ENCODE measurements around the gene ANKRD50.

Gene ANKRD50

DNA sequence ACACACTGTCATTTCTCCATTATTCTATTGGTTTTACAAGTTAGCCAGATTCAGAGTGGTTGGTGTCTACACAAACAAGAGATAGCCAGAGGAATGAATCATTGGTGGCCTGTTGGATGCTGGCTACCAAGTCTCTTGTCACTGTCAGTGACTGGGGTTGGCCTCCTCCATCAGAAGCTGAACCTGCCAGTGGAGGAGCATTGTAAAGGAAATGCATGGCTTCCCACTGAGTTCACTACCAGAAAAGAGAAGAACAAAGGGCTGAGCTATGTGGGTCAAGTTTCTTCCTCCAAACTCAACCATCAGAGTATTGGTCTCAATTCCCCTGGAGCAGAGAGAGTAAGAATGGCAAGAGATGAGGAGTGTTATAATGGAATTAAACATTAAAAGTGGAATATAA lies 26.5 kb upstream of the ANKRD50 start:
- no peak for ATAC-seq
- TF ChIP-seq OSR1 (CRISPR knock-in tag; IDR thresholded peaks at IDR 0.05) (no peak), SNAI2 (CRISPR knock-in tag; IDR thresholded peaks at IDR 0.05) (no peak), ESRRG (CRISPR knock-in tag; IDR thresholded peaks at IDR 0.05) (no peak), TOX (CRISPR knock-in tag; IDR thresholded peaks at IDR 0.05; ENCODE audit: borderline replicate concordance) (no peak), GLIS3 (CRISPR knock-in tag; IDR thresholded peaks at IDR 0.05) (no peak), ZFP30 (CRISPR knock-in tag; IDR thresholded peaks at IDR 0.05) (no peak), TCF4 (CRISPR knock-in tag; IDR thresholded peaks at IDR 0.05; ENCODE audit: borderline replicate concordance) (no peak), CSRNP3 (CRISPR knock-in tag; IDR thresholded peaks at IDR 0.05) (no peak), TSHZ2 (CRISPR knock-in tag; IDR thresholded peaks at IDR 0.05) (no peak), CSDC2 (CRISPR knock-in tag; IDR thresholded peaks at IDR 0.05) (no peak), ZNF565 (CRISPR knock-in tag; conservative IDR thresholded peaks at IDR 0.05; ENCODE audit: low read depth) (no peak), ARNTL (CRISPR knock-in tag; IDR thresholded peaks at IDR 0.05; ENCODE audit: borderline replicate concordance, low read depth) (no peak), ZFP3 (CRISPR knock-in tag; IDR thresholded peaks at IDR 0.05) (no peak)
- TF ChIP-seq, protein P1, sequence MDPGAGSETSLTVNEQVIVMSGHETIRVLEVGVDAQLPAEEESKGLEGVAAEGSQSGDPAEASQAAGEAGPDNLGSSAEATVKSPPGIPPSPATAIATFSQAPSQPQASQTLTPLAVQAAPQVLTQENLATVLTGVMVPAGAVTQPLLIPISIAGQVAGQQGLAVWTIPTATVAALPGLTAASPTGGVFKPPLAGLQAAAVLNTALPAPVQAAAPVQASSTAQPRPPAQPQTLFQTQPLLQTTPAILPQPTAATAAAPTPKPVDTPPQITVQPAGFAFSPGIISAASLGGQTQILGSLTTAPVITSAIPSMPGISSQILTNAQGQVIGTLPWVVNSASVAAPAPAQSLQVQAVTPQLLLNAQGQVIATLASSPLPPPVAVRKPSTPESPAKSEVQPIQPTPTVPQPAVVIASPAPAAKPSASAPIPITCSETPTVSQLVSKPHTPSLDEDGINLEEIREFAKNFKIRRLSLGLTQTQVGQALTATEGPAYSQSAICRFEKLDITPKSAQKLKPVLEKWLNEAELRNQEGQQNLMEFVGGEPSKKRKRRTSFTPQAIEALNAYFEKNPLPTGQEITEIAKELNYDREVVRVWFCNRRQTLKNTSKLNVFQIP (CRISPR knock-in tag; IDR thresholded peaks at IDR 0.05; ENCODE audit: borderline replicate concordance, low read depth): no peak

GRCh38 chr4:124737619-124738018 lies 25.1 kb upstream of the ANKRD50 start:
- no peak for ATAC-seq

DNA sequence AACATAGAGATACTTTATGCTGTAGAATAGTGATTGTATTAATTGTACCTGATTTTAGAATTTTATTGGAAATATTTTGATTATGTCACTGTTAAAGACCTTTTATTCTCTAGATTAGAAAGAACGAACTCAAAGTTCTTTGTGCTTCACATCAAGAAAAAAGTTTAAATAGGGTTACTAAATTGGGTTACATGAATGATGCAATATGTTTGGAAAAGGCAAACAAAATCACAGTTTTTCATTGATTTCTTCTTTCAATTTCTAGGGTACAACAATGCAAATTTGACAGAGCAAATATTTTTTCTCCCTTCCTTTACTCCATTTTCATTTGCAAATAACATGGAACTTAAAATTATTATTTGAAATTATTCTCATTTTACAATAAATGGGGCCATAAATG lies 24.0 kb upstream of the ANKRD50 start:
- no peak for ATAC-seq
- TF ChIP-seq, protein P1 (CRISPR knock-in tag; IDR thresholded peaks at IDR 0.05; ENCODE audit: borderline replicate concordance, low read depth): no peak
- TF ChIP-seq ZNF8 (CRISPR knock-in tag; IDR thresholded peaks at IDR 0.05) (no peak), CSDC2 (CRISPR knock-in tag; IDR thresholded peaks at IDR 0.05) (no peak), ZNF70 (CRISPR knock-in tag; IDR thresholded peaks at IDR 0.05) (no peak), GLIS3 (CRISPR knock-in tag; IDR thresholded peaks at IDR 0.05) (no peak), ZFP30 (CRISPR knock-in tag; IDR thresholded peaks at IDR 0.05) (no peak), CSRNP3 (CRISPR knock-in tag; IDR thresholded peaks at IDR 0.05) (no peak), RARB (CRISPR knock-in tag; IDR thresholded peaks at IDR 0.05) (no peak), TSHZ2 (CRISPR knock-in tag; IDR thresholded peaks at IDR 0.05) (no peak), OSR1 (CRISPR knock-in tag; IDR thresholded peaks at IDR 0.05) (no peak)

More at GRCh38 chr4:124737619-124738018, 25.1 kb upstream of the ANKRD50 start:
- TF ChIP-seq SNAI2 (CRISPR knock-in tag; IDR thresholded peaks at IDR 0.05): no peak
- no peak for TF ChIP-seq OSR1 (CRISPR knock-in tag; IDR thresholded peaks at IDR 0.05)

Measured in SK-N-SH treated with all-trans-retinoic acid at 6 μM for 48 hours (cell line).